SK-N-SH (cell line): Measurements from ENCODE around the gene ADAP1.

Experiments used
- NRF1 ChIP-seq: IDR thresholded peaks from 2 replicates; pipeline ENCODE4 v1.6.1; 2012; ENCODE audit warnings: low read depth, mild to moderate bottlenecking, low read length
- TF ChIP-seq, protein P1 (sequence below): IDR thresholded peaks from 2 replicates; pipeline ENCODE4 v1.4.0; 2012; ENCODE audit warnings: low read depth, borderline replicate concordance
- TF ChIP-seq, protein P2 (sequence below): fragments of 150-350 bp; IDR thresholded peaks from 2 replicates; pipeline ENCODE4 v1.6.1; 2017; ENCODE audit warnings: antibody characterized with exemption, low read length, low read depth, borderline replicate concordance
- TF ChIP-seq, protein P3 (sequence below): fragments of 200-600 bp; sonication (generic); IDR thresholded peaks from 2 replicates; pipeline ENCODE4 v1.6.1; 2017; ENCODE audit warnings: antibody characterized with exemption, mild to moderate bottlenecking, moderate library complexity

DNA sequence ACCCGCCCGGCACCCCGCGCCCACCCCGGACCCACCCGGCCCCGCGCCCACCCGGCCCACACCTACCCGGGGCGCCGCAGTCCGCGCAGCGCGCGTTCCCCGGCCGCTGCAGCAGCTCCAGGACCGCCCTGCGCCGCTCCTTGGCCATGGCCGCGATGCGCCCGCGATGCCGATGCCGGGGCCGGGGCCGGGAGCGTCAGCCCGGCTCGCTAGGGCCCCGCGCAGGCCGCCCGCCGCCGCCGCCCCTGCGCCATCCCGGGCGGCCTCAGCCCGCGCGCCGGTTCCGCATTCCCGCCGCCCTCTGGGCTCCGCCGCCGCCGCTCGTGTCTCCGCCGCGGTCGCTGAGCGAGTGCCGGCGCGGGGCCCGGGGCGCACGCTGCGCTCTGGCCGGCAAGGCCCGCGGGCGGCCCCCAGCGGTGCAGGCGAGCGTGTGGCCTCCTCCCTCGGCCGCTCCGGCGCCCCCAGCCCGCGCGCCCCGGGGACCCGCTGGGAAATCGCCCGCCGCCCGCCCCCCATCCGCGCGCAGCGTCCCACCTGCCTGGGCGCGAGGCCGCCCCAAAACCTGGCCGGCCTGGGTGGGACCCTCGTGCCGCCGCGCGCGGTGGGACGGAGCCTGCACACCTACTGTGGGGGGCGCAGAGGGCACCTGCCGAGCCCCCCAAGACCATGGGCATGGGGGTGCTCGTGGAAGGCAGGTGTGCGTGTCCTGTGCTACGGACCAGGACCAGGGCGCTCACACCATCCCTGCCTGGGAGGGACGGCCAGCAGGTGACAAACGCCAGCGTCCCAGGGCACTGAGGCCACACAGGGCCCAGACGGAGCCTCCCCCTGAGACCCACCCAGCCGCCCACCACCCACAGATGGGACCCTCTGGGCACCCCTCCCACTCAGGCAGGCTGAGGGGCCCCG, at the start of gene ADAP1:
- TF ChIP-seq, protein P1, sequence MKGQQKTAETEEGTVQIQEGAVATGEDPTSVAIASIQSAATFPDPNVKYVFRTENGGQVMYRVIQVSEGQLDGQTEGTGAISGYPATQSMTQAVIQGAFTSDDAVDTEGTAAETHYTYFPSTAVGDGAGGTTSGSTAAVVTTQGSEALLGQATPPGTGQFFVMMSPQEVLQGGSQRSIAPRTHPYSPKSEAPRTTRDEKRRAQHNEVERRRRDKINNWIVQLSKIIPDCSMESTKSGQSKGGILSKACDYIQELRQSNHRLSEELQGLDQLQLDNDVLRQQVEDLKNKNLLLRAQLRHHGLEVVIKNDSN: no peak
- TF ChIP-seq, protein P2, sequence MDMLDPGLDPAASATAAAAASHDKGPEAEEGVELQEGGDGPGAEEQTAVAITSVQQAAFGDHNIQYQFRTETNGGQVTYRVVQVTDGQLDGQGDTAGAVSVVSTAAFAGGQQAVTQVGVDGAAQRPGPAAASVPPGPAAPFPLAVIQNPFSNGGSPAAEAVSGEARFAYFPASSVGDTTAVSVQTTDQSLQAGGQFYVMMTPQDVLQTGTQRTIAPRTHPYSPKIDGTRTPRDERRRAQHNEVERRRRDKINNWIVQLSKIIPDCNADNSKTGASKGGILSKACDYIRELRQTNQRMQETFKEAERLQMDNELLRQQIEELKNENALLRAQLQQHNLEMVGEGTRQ: no peak
- TF ChIP-seq, protein P3, sequence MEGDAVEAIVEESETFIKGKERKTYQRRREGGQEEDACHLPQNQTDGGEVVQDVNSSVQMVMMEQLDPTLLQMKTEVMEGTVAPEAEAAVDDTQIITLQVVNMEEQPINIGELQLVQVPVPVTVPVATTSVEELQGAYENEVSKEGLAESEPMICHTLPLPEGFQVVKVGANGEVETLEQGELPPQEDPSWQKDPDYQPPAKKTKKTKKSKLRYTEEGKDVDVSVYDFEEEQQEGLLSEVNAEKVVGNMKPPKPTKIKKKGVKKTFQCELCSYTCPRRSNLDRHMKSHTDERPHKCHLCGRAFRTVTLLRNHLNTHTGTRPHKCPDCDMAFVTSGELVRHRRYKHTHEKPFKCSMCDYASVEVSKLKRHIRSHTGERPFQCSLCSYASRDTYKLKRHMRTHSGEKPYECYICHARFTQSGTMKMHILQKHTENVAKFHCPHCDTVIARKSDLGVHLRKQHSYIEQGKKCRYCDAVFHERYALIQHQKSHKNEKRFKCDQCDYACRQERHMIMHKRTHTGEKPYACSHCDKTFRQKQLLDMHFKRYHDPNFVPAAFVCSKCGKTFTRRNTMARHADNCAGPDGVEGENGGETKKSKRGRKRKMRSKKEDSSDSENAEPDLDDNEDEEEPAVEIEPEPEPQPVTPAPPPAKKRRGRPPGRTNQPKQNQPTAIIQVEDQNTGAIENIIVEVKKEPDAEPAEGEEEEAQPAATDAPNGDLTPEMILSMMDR: peak; percentile 11; the same call in 1 of the 2 replicates
- TF ChIP-seq NRF1: 0 out of 2 replicates have a peak, but pooled peaks have one; percentile 8
